ENCODE results near the gene HAPLN1. TPM values are rescaled to one million over a fixed set of nuclear protein-coding genes. Genes with fewer than 3 reads are reported as not detected.

HAPLN1 gene
- total RNA-seq, 1 donor from 2014 or later: 1.4 TPM

GRCh38 chr5:83687124-83687619 is 33.5 kb downstream of the HAPLN1 start:
- DNase-seq (ENCODE audit: low read depth, low spot score): no peak
- H3K27ac Mint-ChIP-seq (ENCODE audit: unreplicated experiment): no peak overlapping the region
- no peak for TF ChIP-seq CTCF (conservative IDR thresholded peaks at IDR 0.05)
- H3K4me3 Mint-ChIP-seq: no peak overlapping the region
- no peaks in the 10 kb centered on the region for H3K27me3 Mint-ChIP-seq (ENCODE audit: low read depth)
- no peaks in the 10 kb centered on the region for H3K36me3 Mint-ChIP-seq (ENCODE audit: low read depth)
- peaks cover 5% of the 10 kb centered on the region for H3K9me3 Mint-ChIP-seq
- peaks cover 13% of the 10 kb centered on the region for H3K4me1 Mint-ChIP-seq

- no peak for TF ChIP-seq CTCF (conservative IDR thresholded peaks at IDR 0.05)
Observed at GRCh38 chr5:83686251-83686650, 34.4 kb downstream of the HAPLN1 start.

GRCh38 chr5:83683836-83684235 is 36.8 kb downstream of the HAPLN1 start:
- Mint-ChIP-seq H3K4me1 (peaks cover 13% of the 10 kb centered on the region), H3K27ac (ENCODE audit: unreplicated experiment) (no peak overlapping the region)
- DNase-seq (ENCODE audit: low read depth, low spot score): no peak

More at GRCh38 chr5:83686251-83686650, 34.4 kb downstream of the HAPLN1 start:
- Mint-ChIP-seq H3K27ac (ENCODE audit: unreplicated experiment) (no peak overlapping the region), H3K4me1 (peaks cover 13% of the 10 kb centered on the region), H3K27me3 (ENCODE audit: low read depth) (no peaks in the 10 kb centered on the region), H3K36me3 (ENCODE audit: low read depth) (no peaks in the 10 kb centered on the region), H3K4me3 (no peak overlapping the region), H3K9me3 (peaks cover 3% of the 10 kb centered on the region)
- DNase-seq (ENCODE audit: low read depth, low spot score): no peak

GRCh38 chr5:83672646-83673045 is 48.0 kb downstream of the HAPLN1 start:
- H3K4me1 Mint-ChIP-seq: no peaks in the 10 kb centered on the region
- H3K27ac Mint-ChIP-seq (ENCODE audit: unreplicated experiment): no peak overlapping the region
- no peaks in the 10 kb centered on the region for H3K27me3 Mint-ChIP-seq (ENCODE audit: low read depth)
- TF ChIP-seq CTCF (conservative IDR thresholded peaks at IDR 0.05): no peak
- no peak for DNase-seq (ENCODE audit: low read depth, low spot score)
- no peaks in the 10 kb centered on the region for H3K9me3 Mint-ChIP-seq
- H3K4me3 Mint-ChIP-seq: no peak overlapping the region
- H3K36me3 Mint-ChIP-seq (ENCODE audit: low read depth): no peaks in the 10 kb centered on the region

More at GRCh38 chr5:83683836-83684235, 36.8 kb downstream of the HAPLN1 start:
- peaks cover 3% of the 10 kb centered on the region for H3K9me3 Mint-ChIP-seq
- no peaks in the 10 kb centered on the region for H3K27me3 Mint-ChIP-seq (ENCODE audit: low read depth)
- no peak for TF ChIP-seq CTCF (conservative IDR thresholded peaks at IDR 0.05)
- H3K4me3 Mint-ChIP-seq: no peak overlapping the region
- no peaks in the 10 kb centered on the region for H3K36me3 Mint-ChIP-seq (ENCODE audit: low read depth)

GRCh38 chr5:83672158-83672557 is 48.5 kb downstream of the HAPLN1 start:
- Mint-ChIP-seq H3K36me3 (ENCODE audit: low read depth) (no peaks in the 10 kb centered on the region), H3K4me3 (no peak overlapping the region), H3K9me3 (no peaks in the 10 kb centered on the region), H3K27me3 (ENCODE audit: low read depth) (no peaks in the 10 kb centered on the region), H3K4me1 (no peaks in the 10 kb centered on the region), H3K27ac (ENCODE audit: unreplicated experiment) (no peak overlapping the region)
- TF ChIP-seq CTCF (conservative IDR thresholded peaks at IDR 0.05): no peak
- DNase-seq (ENCODE audit: low read depth, low spot score): no peak

All from neural crest cell (in vitro differentiated cells).